Stimulated activated CD4-positive, alpha-beta T cell treated with anti-CD3 and anti-CD28 coated beads, Interleukin-4, amount 100 ng/mL, for 24 hours (primary cell): ENCODE data around the gene HHIP.

ENCODE experiments used
- DNase-seq: peaks from one replicate; pipeline ENCODE4 v3.0.0-alpha.2; 2020

Gene HHIP

GRCh38 chr4:144645631-144646522 is at the start of gene HHIP:
Gene HHIP, plus strand, starts transcription at chr4:144646156. Its CDS starts 520 bp downstream, at chr4:144646676.
- no peak for DNase-seq

GRCh38 chr4:144597171-144597570 is 48.8 kb upstream of the HHIP start:
- DNase-seq = no peak

DNA sequence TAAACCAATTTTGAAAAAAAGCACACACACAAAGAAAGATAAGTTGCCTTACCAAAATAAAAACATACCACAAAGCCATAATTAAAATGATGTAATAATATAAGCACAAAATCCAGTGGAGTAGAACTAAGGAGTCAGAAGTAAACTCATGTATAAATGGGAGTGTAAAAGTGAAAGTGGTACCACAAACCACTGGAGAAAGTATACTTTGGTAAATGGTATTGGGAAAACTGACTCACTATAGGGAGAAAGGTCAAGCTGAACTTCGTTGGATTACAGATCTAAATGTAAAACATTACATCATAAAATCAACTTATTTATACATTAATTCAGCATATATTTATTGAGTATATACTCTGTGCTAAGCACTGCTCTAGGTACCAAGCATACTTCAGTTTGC is 46.3 kb upstream of the HHIP start:
- no peak for DNase-seq

- DNase-seq = no peak
Measured at GRCh38 chr4:144611850-144612249, 34.1 kb upstream of the HHIP start.

GRCh38 chr4:144614850-144615585 is 30.9 kb upstream of the HHIP start:
- no peak for DNase-seq

GRCh38 chr4:144621681-144622080 is 24.3 kb upstream of the HHIP start:
- no peak for DNase-seq

DNA sequence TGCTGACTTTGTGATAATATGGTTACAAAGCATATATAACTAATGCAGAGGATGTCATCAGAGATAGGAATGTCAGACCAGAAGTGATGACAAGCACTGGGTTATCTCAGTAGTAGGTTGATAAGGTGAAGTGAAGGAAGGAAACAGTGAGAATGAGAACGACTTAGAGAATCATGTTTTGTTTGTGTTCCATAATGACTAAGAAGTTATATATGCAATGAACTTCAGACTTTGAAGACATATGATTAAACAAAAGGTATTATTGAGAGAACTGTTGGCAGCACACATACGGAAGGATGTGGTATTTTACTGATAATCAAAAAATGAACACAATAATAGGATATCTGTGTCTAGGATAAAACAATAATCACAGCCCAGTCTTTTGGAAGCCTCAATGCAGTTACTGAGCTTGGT is 18.3 kb upstream of the HHIP start:
- DNase-seq = no peak

GRCh38 chr4:144633215-144633614 is 12.7 kb upstream of the HHIP start:
- DNase-seq = no peak

GRCh38 chr4:144634978-144635747 is 10.8 kb upstream of the HHIP start:
- DNase-seq = no peak

GRCh38 chr4:144644368-144645101 is 1.4 kb upstream of the HHIP start:
- no peak for DNase-seq

- no peak for DNase-seq
Measured at GRCh38 chr4:144645102-144645630, 790 bp upstream of the HHIP start.

DNA sequence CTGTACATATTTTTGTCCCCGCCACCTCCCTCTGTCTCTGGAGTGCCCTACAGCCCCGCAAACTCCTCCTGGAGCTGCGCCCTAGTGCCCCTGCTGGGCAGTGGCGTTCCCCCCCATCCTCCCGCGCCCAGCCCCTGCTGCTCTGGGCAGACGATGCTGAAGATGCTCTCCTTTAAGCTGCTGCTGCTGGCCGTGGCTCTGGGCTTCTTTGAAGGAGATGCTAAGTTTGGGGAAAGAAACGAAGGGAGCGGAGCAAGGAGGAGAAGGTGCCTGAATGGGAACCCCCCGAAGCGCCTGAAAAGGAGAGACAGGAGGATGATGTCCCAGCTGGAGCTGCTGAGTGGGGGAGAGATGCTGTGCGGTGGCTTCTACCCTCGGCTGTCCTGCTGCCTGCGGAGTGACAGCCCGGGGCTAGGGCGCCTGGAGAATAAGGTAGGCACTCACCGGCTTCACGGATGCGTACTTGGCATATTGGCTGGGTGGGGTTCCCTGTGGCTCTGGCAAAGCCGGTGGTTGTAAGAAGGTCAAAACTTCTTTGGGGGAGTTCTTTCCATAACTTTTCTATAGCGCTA is 653 bp downstream of the HHIP start:
- DNase-seq = no peak

DNA sequence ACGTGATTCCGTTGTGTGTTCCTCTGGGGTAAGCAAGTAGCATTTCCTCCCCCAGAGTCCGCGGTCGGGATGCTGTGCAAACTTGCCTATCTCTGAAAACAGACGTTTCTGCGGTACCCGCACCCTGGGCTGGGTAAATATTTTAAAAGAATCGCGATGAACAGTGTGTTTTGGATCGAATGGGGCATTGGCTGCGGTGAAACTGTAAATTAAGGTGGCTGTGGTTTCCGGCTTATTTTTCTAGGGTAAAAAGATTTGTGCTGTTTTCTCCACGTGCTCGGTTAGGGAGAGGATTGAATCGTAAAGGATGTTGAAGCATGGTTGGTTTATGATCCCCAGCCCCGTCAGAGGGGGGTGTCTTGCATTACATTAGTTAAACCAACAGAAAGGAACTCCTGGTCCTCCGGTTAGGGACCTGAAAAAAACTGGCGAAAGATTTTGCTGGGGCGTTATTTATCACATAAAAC is 1.2 kb downstream of the HHIP start:
- no peak for DNase-seq

GRCh38 chr4:144647590-144647989 is 1.6 kb downstream of the HHIP start:
- DNase-seq = no peak

GRCh38 chr4:144648042-144648441 is 2.1 kb downstream of the HHIP start:
- DNase-seq = no peak

GRCh38 chr4:144649646-144650045 is 3.7 kb downstream of the HHIP start:
- DNase-seq = no peak

GRCh38 chr4:144650311-144651005 is 4.5 kb downstream of the HHIP start:
- no peak for DNase-seq

GRCh38 chr4:144653781-144654545 is 8.0 kb downstream of the HHIP start:
- DNase-seq = no peak

DNA sequence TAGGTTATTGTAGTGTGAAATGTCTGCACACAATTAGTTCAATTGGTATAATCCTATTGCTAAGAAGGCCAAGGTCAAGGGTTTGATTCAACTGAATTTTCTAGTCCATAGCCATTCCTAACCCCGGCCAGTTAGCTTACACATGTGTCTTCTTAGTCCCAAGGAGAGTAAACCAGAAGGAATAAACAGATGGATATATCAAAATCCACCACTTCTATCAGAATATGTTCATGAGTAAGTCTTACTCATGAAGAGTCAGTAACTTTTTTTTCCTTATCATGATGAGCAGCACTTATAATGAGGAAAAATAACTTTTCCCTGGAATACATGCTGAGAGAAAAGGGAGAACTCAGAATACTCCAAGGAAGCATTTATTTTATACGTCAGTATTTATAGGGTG is 9.5 kb downstream of the HHIP start:
- DNase-seq = no peak

DNA sequence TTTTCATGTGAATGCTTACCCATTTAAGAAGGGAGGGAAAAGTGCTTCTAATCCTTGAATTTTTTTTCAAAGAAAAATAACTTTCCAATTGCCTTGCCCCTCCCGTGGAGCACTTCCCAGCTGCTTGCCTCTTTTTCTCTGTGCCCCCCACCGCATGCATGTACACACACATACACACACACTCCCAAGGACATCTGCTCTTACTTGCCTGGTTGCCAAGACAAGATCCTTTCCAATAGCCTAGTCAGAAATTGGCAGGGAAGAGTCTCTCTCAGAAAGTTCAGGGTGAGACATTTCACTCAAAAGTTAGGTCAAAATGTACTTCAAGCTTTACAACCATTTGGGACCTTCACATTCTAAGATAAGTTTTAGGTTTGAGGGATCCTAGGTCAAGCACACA is 10.9 kb downstream of the HHIP start:
- DNase-seq = no peak
